ENCODE measurements around the gene EAF2.

EAF2 gene

GRCh38 chr3:121926380-121926779, 91.4 kb downstream of the EAF2 start:
- FAIRE-seq = no peak
- no peak for DNase-seq (ENCODE audit: extremely low spot score, insufficient read length, low read depth)
